Adrenal gland (tissue), 12 donors: Measurements from ENCODE around the gene PHACTR3. TPM values are rescaled to one million over a fixed set of nuclear protein-coding genes. Genes with fewer than 3 reads are reported as not detected.

Source experiments
- DNase-seq, 7 donors: peaks; one replicate each; pipeline ENCODE4 v3.0.0-alpha.2; 2019 to 2020
- H3K27ac ChIP-seq, 5 donors: fragments of 200-600 bp; sonication (generic) in 4 of 5; 1 replicate in 3 of 5; 2 replicates in 2 of 5; pipeline versions ENCODE4 v1.5.1 to v1.8.0; 2016 to 2020; ENCODE audit warnings: mild to moderate bottlenecking in 1 of 5
- H3K27me3 ChIP-seq: fragments of 200-600 bp; 2 replicates; pipeline ENCODE4 v1.8.0; 2021
- H3K36me3 ChIP-seq, 2 donors: fragments of 200-600 bp; replicated peaks in 1 of 2; 1 replicate in 1 of 2; 2 replicates in 1 of 2; pipeline versions ENCODE4 v1.5.1 to v1.8.0; 2018 to 2022
- H3K4me1 ChIP-seq, 2 donors: fragments of 200-600 bp; replicated peaks in 1 of 2; 1 replicate in 1 of 2; 2 replicates in 1 of 2; pipeline versions ENCODE4 v1.5.1 to v1.8.0; 2018 to 2021
- H3K4me3 ChIP-seq, 4 donors: fragments of 200-600 bp; sonication (generic) in 3 of 4; one replicate each; pipeline ENCODE4 v1.5.1; 2016 to 2018
- H3K9me3 ChIP-seq, 3 donors: fragments of 200-600 bp; sonication (generic) in 1 of 3; replicated peaks in 1 of 3; 1 replicate in 2 of 3; 2 replicates in 1 of 3; pipeline versions ENCODE4 v1.5.1 to v1.8.0; 2016 to 2021
- CTCF ChIP-seq, 6 experiments: fragments of 450-650 bp in 4 of 6; fragments of 200-600 bp in 2 of 6; sonication (generic) in 1 of 6; IDR thresholded peaks; 1 replicate in 5 of 6; 2 replicates in 1 of 6; pipeline versions ENCODE4 v1.5.1 to v1.8.0; 2016 to 2021; ENCODE audit warnings: antibody characterized with exemption in 6 of 6, mild to moderate bottlenecking in 2 of 6, moderate library complexity in 1 of 6
- POLR2A ChIP-seq, 2 donors: fragments of 450-650 bp; IDR thresholded peaks; one replicate each; pipeline ENCODE4 v1.6.1; 2017; ENCODE audit warnings: antibody characterized with exemption in 2 of 2, mild to moderate bottlenecking in 2 of 2, moderate library complexity in 1 of 2
- WGBS, 4 donors: extraction: QIAGEN DNeasy Blood & Tissue Kit in 2 of 4; methylation state at CpG; one replicate each; pipeline versions ENCODE4 v1.1.5 to v1.1.7; 2013 to 2017; 5-methylcytosine and 5-hydroxymethylcytosine counted together
- intact Hi-C, 2 donors: fragments of 100-400 bp; cut with DNase I; formaldehyde crosslinking; loops; one replicate each; pipeline versions ENCODE4 v1.14.1 to v1.15.0; 2022 to 2023
- polyA plus RNA-seq, 3 donors: library from polyadenylated mRNA; stranded (reverse); fragments of 200-250 nt in 2 of 3; fragments of 350-450 nt in 1 of 3; fragmentation: Illumina TruSeq in 1 of 3; extraction: RNeasy Lipid Tissue Mini Kit (QIAGEN cat#74804) in 1 of 3; gene quantifications; one replicate each; pipeline ENCODE4 v1.2.3, GENCODE V29; 2013 to 2014
- total RNA-seq, 9 donors: library from RNA; depleted of rRNA in 4 of 9; stranded (reverse); fragments of >200 nt in 4 of 9; fragments of 120-200 nt in 1 of 9; fragmentation: NEBNext Ultra II Directional in 1 of 9; extraction: Animal tissue kit (Norgen Biotek cat#: 25700) in 1 of 9; gene quantifications; one replicate each; pipeline versions ENCODE4 v1.1.0 to v1.2.4, GENCODE V29; 2013 to 2023
- donor health status: healthy with polysubstance abuse.
- donor health status: Bipolar disorder and iron deficiency.
- donor health status: DM: yes; HTN: yes; CAD: no.
- donor health status: DM: no; HTN: no; CAD: no.
- donor health status: DM: no; HTN: no; CAD: no.
- donor health status: DM: yes; HTN: yes; CAD: no.

Gene PHACTR3
- total and polyA plus RNA-seq, 12 donors: 0.17 to 4.5 (median 0.81) TPM

- H3K27me3 ChIP-seq: no peaks in the 10 kb centered on the region
- H3K4me1 ChIP-seq: no peaks in the 10 kb centered on the region
- peak in 1 of 7 donors; percentile 30 for DNase-seq
- no peak overlapping the region for H3K27ac ChIP-seq
- H3K36me3 ChIP-seq: no peaks in the 10 kb centered on the region
- H3K4me3 ChIP-seq: no peak overlapping the region
- no peaks in the 10 kb centered on the region for H3K9me3 ChIP-seq
- intact Hi-C loops: no loop called here
- TF ChIP-seq CTCF (IDR thresholded peaks at IDR 0.05): no peak
- TF ChIP-seq POLR2A (IDR thresholded peaks at IDR 0.05): no peak
- 78 to 87% (median 83%) methylated on average over 23 to 29 of the region's 29 CpGs for whole genome bisulfite sequencing, 4 donors
Observed at GRCh38 chr20:59808729-59809381, 204.5 kb downstream of the PHACTR3 start.

GRCh38 chr20:59809630-59810448, 205.5 kb downstream of the PHACTR3 start:
- Histone ChIP-seq H3K4me1 (no peaks in the 10 kb centered on the region), H3K27me3 (no peaks in the 10 kb centered on the region), H3K36me3 (no peaks in the 10 kb centered on the region), H3K4me3 (no peak overlapping the region), H3K9me3 (no peaks in the 10 kb centered on the region), H3K27ac (no peak overlapping the region)
- peak in 1 of 7 donors; percentile 13 for DNase-seq
- 75 to 86% (median 81%) methylated on average over 11 of the region's 11 CpGs for WGBS, 4 donors
- intact Hi-C loops: no loop called here
- TF ChIP-seq CTCF (IDR thresholded peaks at IDR 0.05) (no peak), POLR2A (IDR thresholded peaks at IDR 0.05) (no peak)

GRCh38 chr20:59810449-59811187, 206.3 kb downstream of the PHACTR3 start:
- no peak for TF ChIP-seq POLR2A (IDR thresholded peaks at IDR 0.05)
- TF ChIP-seq CTCF (IDR thresholded peaks at IDR 0.05): no peak
- Histone ChIP-seq H3K4me1 (no peaks in the 10 kb centered on the region), H3K36me3 (no peaks in the 10 kb centered on the region), H3K27ac (no peak overlapping the region), H3K9me3 (no peaks in the 10 kb centered on the region), H3K4me3 (no peak overlapping the region), H3K27me3 (no peaks in the 10 kb centered on the region)
- WGBS, 4 donors: 80 to 85% (median 83%) methylated on average over 15 of the region's 15 CpGs
- intact Hi-C loops: no loop called here
- DNase-seq: peak in 1 of 7 donors; percentile 28

GRCh38 chr20:59811681-59812171, 207.4 kb downstream of the PHACTR3 start:
- WGBS, 4 donors: 78 to 95% (median 85%) methylated on average over 6 to 7 of the region's 7 CpGs
- DNase-seq: peak in 2 of 7 donors; percentile 3 to 10

More at GRCh38 chr20:59811681-59812171, 207.4 kb downstream of the PHACTR3 start:
- intact Hi-C loops: no loop called here
- Histone ChIP-seq H3K27ac (no peak overlapping the region), H3K36me3 (no peaks in the 10 kb centered on the region), H3K4me3 (no peak overlapping the region), H3K4me1 (no peaks in the 10 kb centered on the region), H3K9me3 (no peaks in the 10 kb centered on the region), H3K27me3 (no peaks in the 10 kb centered on the region)
- no peak for TF ChIP-seq CTCF (IDR thresholded peaks at IDR 0.05)
- no peak for TF ChIP-seq POLR2A (IDR thresholded peaks at IDR 0.05)
